GM23338 (cell line): ENCODE results near the gene MVP. TPM values are rescaled to one million over a fixed set of nuclear protein-coding genes. Genes with fewer than 3 reads are reported as not detected.

ENCODE experiments used
- CTCF ChIP-seq, 2 experiments: fragments of 200-600 bp in 1 of 2; sonication (generic) in 1 of 2; conservative IDR thresholded peaks; 2 replicates each; pipeline versions ENCODE4 v1.5.1 to v1.6.1; 2016 to 2017; ENCODE audit warnings: antibody characterized with exemption in 2 of 2, low read depth in 2 of 2, mild to moderate bottlenecking in 2 of 2, moderate library complexity in 1 of 2
- ETS1 ChIP-seq: IDR thresholded peaks from 2 replicates; pipeline ENCODE4 v1.6.1; 2016; ENCODE audit warnings: antibody characterized with exemption
- EZH2 ChIP-seq: fragments of 200-600 bp; sonication (generic); IDR thresholded peaks from one replicate; pipeline ENCODE4 v1.8.0; 2017; ENCODE audit warnings: antibody characterized with exemption, mild to moderate bottlenecking, low read depth; ENCODE audit not compliant: unreplicated experiment
- NANOG ChIP-seq: IDR thresholded peaks from 2 replicates; pipeline ENCODE4 v1.6.1; 2016; ENCODE audit warnings: antibody characterized with exemption, borderline replicate concordance
- REST ChIP-seq: IDR thresholded peaks from one replicate; pipeline ENCODE4 v1.6.1; 2018; ENCODE audit warnings: antibody characterized with exemption; ENCODE audit not compliant: unreplicated experiment
- ZNF114 ChIP-seq: fragments of 250-450 bp; sonication (Bioruptor Pico); IDR thresholded peaks from 2 replicates; pipeline ENCODE4 v1.5.0; 2020; ENCODE audit warnings: mild to moderate bottlenecking, moderate library complexity
- ZNF462 ChIP-seq: fragments of 250-450 bp; sonication (Bioruptor Pico); IDR thresholded peaks from 2 replicates; pipeline ENCODE4 v1.5.0; 2020; ENCODE audit warnings: mild to moderate bottlenecking, moderate library complexity
- polyA plus RNA-seq: library from polyadenylated mRNA; unstranded; fragments of >200 nt; fragmentation: Nextera tagmentation; extraction: Ambion mirVana; gene quantifications from 2 replicates; pipeline ENCODE4 v1.2.1, GENCODE V29; 2016
- total RNA-seq: library from RNA; depleted of rRNA; stranded (reverse); fragments of >200 nt; shearing (Covaris generic); gene quantifications from 2 replicates; pipeline ENCODE4 v1.2.3, GENCODE V29; 2014

Gene MVP
- total and polyA plus RNA-seq, 2 experiments from 2014 or later = 1.4 to 3.7 TPM

GRCh38 chr16:29816694-29817441 lies 3.4 kb upstream of the MVP start (continued):
- no peak for TF ChIP-seq ZNF462 (CRISPR knock-in tag)
- TF ChIP-seq ETS1 = no peak
- TF ChIP-seq ZNF114 (CRISPR knock-in tag) = no peak
- peak in 1 of 2 experiments; percentile 17; a peak in 2 of 4 replicates for TF ChIP-seq CTCF (conservative IDR thresholded peaks at IDR 0.05; ENCODE audit: low read depth in 2 of 2)
- TF ChIP-seq NANOG = no peak
- no peak for TF ChIP-seq EZH2
- TF ChIP-seq REST = no peak
